ENCODE data around the gene HOXA3.

HOXA3 gene

GRCh38 chr7:27137640-27138315 lies 14.6 kb downstream of the HOXA3 start:
- DNase-seq (ENCODE audit: low read depth): no peak
- TF ChIP-seq, protein P1, sequence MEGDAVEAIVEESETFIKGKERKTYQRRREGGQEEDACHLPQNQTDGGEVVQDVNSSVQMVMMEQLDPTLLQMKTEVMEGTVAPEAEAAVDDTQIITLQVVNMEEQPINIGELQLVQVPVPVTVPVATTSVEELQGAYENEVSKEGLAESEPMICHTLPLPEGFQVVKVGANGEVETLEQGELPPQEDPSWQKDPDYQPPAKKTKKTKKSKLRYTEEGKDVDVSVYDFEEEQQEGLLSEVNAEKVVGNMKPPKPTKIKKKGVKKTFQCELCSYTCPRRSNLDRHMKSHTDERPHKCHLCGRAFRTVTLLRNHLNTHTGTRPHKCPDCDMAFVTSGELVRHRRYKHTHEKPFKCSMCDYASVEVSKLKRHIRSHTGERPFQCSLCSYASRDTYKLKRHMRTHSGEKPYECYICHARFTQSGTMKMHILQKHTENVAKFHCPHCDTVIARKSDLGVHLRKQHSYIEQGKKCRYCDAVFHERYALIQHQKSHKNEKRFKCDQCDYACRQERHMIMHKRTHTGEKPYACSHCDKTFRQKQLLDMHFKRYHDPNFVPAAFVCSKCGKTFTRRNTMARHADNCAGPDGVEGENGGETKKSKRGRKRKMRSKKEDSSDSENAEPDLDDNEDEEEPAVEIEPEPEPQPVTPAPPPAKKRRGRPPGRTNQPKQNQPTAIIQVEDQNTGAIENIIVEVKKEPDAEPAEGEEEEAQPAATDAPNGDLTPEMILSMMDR (conservative IDR thresholded peaks at IDR 0.05; ENCODE audit: control insufficient read depth, insufficient read depth, low read depth, low read length): no peak
- H3K4me3 ChIP-seq (ENCODE audit: control insufficient read depth, low read depth, low read length): no peak overlapping the region

DNA sequence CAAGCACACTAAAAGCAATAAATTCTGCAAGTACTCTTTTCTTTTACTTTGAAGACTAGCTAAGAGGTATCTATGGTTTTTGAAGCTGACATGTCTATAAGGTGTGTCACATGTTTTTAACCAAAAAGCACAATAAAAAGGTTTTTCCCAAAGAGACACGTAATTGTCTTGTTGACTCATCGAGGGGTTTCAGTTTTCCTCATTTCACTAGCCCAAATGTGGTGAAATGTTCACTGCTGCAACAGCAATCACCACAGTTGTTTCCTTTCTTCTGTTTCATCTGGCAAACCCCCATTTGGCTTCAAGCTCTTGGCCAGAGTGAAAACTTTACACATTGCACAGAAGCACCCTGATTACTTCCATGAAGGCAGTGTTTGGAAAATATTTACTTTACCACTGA lies 18.0 kb downstream of the HOXA3 start:
- TF ChIP-seq, protein P1 (conservative IDR thresholded peaks at IDR 0.05; ENCODE audit: control insufficient read depth, insufficient read depth, low read depth, low read length): no peak
- peak; percentile 99 for DNase-seq (ENCODE audit: low read depth)
- no peak overlapping the region for H3K4me3 ChIP-seq (ENCODE audit: control insufficient read depth, low read depth, low read length)

DNA sequence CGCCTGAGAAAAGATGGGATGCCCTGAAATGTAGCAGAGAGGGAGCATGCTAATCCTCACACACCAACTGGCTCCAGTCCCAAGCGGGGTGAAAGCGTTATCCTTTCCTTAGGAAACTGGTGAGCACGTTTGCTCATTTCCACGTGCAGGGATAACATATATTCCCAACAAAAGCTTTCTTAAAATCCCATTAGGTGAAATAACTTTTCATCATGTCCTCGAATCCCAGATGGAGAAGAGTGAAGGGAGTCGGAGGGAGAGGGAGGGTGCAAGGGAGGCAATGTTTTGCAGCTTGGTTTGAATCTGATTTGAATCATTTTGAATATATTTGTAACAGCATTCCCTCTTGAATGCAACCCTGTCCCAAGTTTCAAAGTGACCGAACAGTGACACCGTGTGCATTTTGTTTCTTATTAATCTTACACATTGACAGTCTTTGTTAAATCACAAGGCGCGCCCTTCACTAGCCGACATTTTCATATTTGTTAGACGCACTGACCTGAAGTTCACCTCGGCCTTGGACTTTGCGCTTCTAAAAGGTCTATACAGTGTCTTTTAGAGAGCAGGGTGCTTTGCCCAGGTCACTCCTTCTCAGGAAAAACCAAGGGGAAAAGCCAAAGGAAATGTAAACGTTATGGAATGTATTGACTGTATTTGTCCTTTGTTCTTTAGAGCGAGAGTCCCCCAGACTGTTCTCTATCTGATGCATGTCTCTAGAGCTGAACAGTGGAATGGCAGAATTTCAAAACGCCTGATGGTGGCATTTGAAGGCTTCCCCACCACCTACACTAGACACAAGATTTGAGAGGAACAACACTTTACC lies 18.8 kb downstream of the HOXA3 start:
- H3K4me3 ChIP-seq (ENCODE audit: control insufficient read depth, low read depth, low read length): no peak overlapping the region
- no peak for DNase-seq (ENCODE audit: low read depth)
- TF ChIP-seq, protein P1 (conservative IDR thresholded peaks at IDR 0.05; ENCODE audit: control insufficient read depth, insufficient read depth, low read depth, low read length): no peak

DNA sequence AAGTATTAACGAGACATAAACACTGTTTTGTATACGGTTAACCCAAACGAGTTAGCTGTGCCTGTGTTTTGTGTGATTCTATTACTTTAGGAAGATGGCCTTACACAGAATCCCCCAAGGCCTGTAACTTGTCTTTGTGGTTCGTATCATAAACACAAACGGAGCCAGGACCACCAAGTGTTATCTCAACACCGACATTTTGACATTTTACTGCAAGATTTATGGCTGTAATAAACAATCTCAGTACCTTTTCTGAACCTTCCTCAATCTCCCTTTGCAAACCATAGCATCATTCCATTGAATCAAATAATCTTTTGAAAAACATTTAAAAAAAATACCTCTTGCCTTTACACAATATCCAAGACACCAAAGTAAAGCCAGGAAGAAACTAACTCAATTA lies 19.4 kb downstream of the HOXA3 start:
- TF ChIP-seq, protein P1 (conservative IDR thresholded peaks at IDR 0.05; ENCODE audit: control insufficient read depth, insufficient read depth, low read depth, low read length): no peak
- H3K4me3 ChIP-seq (ENCODE audit: control insufficient read depth, low read depth, low read length): no peak overlapping the region
- no peak for DNase-seq (ENCODE audit: low read depth)

GRCh38 chr7:27132214-27132613 lies 20.2 kb downstream of the HOXA3 start:
- TF ChIP-seq, protein P1 (conservative IDR thresholded peaks at IDR 0.05; ENCODE audit: control insufficient read depth, insufficient read depth, low read depth, low read length): no peak
- no peak for DNase-seq (ENCODE audit: low read depth)
- H3K4me3 ChIP-seq (ENCODE audit: control insufficient read depth, low read depth, low read length): no peak overlapping the region

DNA sequence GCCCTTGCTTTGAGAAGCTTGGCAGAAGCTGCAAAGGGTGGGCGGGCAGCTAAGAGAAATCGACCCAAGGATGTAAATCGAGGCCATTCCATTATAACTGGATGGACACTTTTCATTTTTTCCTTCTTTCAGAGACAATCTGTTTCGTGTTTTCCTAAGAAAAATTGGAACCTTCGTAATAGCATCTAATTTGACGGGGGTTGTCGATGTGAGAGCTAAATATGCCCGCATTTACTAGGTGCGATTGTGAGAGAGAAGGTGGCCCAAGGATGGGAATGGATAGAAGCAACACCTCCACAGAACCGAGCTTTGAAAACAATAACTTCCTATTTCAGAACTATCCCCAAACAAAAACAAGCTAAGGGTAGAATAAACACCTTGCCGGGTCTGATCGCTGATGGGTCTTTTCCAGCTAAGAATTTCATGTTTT lies 21.0 kb downstream of the HOXA3 start:
- no peak for DNase-seq (ENCODE audit: low read depth)
- peak overlapping the region; percentile 74 for H3K4me3 ChIP-seq (ENCODE audit: control insufficient read depth, low read depth, low read length)

More for the DNA sequence above, 21.0 kb downstream of the HOXA3 start:
- TF ChIP-seq, protein P1 (conservative IDR thresholded peaks at IDR 0.05; ENCODE audit: control insufficient read depth, insufficient read depth, low read depth, low read length): no peak
